Vagina (tissue), 2 donors: ENCODE data around the gene NEUROD4. TPM values are rescaled to one million over a fixed set of nuclear protein-coding genes. Genes with fewer than 3 reads are reported as not detected.

Experiments used
- DNase-seq, 2 donors: peaks; one replicate each; pipeline ENCODE4 v3.0.0-alpha.2; 2017; ENCODE audit errors: extremely low spot score in 2 of 2
- H3K27ac ChIP-seq: fragments of 200-600 bp; sonication (generic); one replicate; pipeline ENCODE4 v1.5.1; 2019
- H3K27me3 ChIP-seq: fragments of 200-600 bp; sonication (generic); one replicate; pipeline ENCODE4 v1.5.1; 2019
- H3K36me3 ChIP-seq, 2 donors: fragments of 200-600 bp; sonication (generic); one replicate each; pipeline ENCODE4 v1.5.1; 2017 to 2019
- H3K4me1 ChIP-seq: fragments of 200-600 bp; sonication (generic); one replicate; pipeline ENCODE4 v1.5.1; 2019
- H3K4me3 ChIP-seq, 2 donors: fragments of 200-600 bp; sonication (generic); 1 replicate in 1 of 2; 2 replicates in 1 of 2; pipeline ENCODE4 v1.5.1; 2016 to 2019
- H3K9me3 ChIP-seq: fragments of 200-600 bp; sonication (generic); one replicate; pipeline ENCODE4 v1.5.1; 2019
- CTCF ChIP-seq, 3 experiments: fragments of 450-650 bp in 2 of 3; fragments of 200-600 bp in 1 of 3; sonication (generic) in 1 of 3; IDR thresholded peaks; one replicate each; pipeline ENCODE4 v1.5.1; 2017 to 2019; ENCODE audit warnings: antibody characterized with exemption in 3 of 3, mild to moderate bottlenecking in 2 of 3, moderate library complexity in 2 of 3
- POLR2A ChIP-seq, 2 donors: fragments of 450-650 bp; IDR thresholded peaks; one replicate each; pipeline ENCODE4 v1.6.1; 2017; ENCODE audit warnings: antibody characterized with exemption in 2 of 2, mild to moderate bottlenecking in 2 of 2, moderate library complexity in 2 of 2
- POLR2AphosphoS5 ChIP-seq, 2 donors: sonication (generic); formaldehyde crosslinking; IDR thresholded peaks; one replicate each; pipeline ENCODE4 v1.9.0; 2017; ENCODE audit warnings: antibody characterized with exemption in 2 of 2, mild to moderate bottlenecking in 2 of 2, low read depth in 1 of 2; ENCODE audit not compliant: insufficient read depth in 1 of 2
- intact Hi-C: fragments of 100-400 bp; cut with DNase I; formaldehyde crosslinking; loops from one replicate; pipeline ENCODE4 v1.15.1; 2023
- total RNA-seq: library from RNA; depleted of rRNA; stranded (reverse); fragments of >200 nt; gene quantifications from one replicate; pipeline ENCODE4 v1.2.3, GENCODE V29; 2016

The NEUROD4 gene
- total RNA-seq, 1 donor from 2014 or later, result not detected

DNA sequence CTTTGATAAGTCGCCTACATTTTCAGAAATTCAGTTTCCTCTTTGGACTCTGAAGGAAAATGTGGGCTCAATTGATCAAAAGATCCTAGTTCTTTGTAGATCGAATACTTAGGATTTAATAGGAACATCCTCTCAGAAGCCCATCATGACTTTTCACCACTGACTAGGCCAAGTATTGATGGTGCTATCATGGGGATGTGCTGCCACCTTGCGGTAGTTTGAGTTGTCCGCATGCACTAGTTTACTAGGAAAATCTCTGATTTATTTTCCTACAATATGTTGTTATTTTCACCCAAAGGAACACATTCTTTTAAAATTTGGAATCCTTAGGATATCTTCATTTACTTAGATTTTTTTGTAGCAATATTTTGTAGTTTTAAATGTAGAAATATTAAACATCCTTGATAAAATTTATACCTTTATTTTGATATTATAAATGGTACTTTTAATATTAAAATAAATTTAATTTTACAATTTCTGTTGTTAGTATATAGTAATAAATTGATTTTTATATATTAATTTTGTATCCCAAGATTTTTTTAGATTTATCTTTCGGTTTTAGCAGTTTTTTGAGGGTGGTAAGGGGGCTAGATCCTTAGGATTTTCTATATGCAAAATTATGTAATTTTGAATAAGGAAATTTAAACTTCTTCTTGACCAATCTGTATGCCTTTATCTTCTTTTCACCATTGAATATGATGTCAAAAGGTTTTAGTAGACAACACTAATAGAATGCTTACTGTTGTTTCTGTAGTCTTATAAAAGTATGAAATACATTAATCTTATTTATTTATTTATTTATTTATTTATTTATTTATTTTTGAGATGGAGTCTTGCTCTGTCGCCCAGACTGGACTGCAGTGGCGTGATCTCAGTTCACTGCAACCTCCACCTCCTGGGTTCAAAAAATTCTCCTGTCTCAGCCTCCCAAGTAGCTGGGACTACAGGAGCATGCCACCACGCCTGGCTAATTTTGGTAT is 53.6 kb downstream of the NEUROD4 start:
- intact Hi-C loops, result no loop called here
- no peaks in the 10 kb centered on the region for H3K36me3 ChIP-seq
- no peak overlapping the region for H3K4me3 ChIP-seq
- no peak for TF ChIP-seq POLR2AphosphoS5 (IDR thresholded peaks at IDR 0.05; ENCODE audit: insufficient read depth in 1 of 2, low read depth in 1 of 2)
- TF ChIP-seq POLR2A (IDR thresholded peaks at IDR 0.05), result no peak
- TF ChIP-seq CTCF (IDR thresholded peaks at IDR 0.05), result peak; percentile 70 to 82 (median 77)
- no peak overlapping the region for H3K27ac ChIP-seq
- H3K4me1 ChIP-seq, result no peaks in the 10 kb centered on the region
- no peaks in the 10 kb centered on the region for H3K9me3 ChIP-seq
- no peak for DNase-seq
- H3K27me3 ChIP-seq, result no peaks in the 10 kb centered on the region

- no peaks in the 10 kb centered on the region for H3K9me3 ChIP-seq
- H3K27ac ChIP-seq, result no peak overlapping the region
- H3K4me1 ChIP-seq, result no peaks in the 10 kb centered on the region
- DNase-seq, result no peak
- TF ChIP-seq POLR2AphosphoS5 (IDR thresholded peaks at IDR 0.05; ENCODE audit: insufficient read depth in 1 of 2, low read depth in 1 of 2) (no peak), POLR2A (IDR thresholded peaks at IDR 0.05) (no peak)
- H3K4me3 ChIP-seq, result no peak overlapping the region
- no peaks in the 10 kb centered on the region for H3K27me3 ChIP-seq
- intact Hi-C loops, result no loop called here
- H3K36me3 ChIP-seq, result no peaks in the 10 kb centered on the region
These were observed 55.0 kb downstream of the NEUROD4 start for GRCh38 chr12:55074806-55075205.

Other genes with a start within 250 kb of the NEUROD4 start
- gene MUCL1, start 165.5 kb upstream of the NEUROD4 start, total RNA-seq, result not detected
- gene TESPA1, start 35.2 kb upstream of the NEUROD4 start, total RNA-seq, result 2.5 TPM
- not detected for gene OR9K2, start 106.4 kb downstream of the NEUROD4 start, total RNA-seq
- not detected for gene OR10A7, start 201.1 kb downstream of the NEUROD4 start, total RNA-seq
- gene OR6C74, start 224.6 kb downstream of the NEUROD4 start, total RNA-seq, result not detected